Panc1 (cell line): Measurements from ENCODE around the gene BBS7. TPM values are rescaled to one million over a fixed set of nuclear protein-coding genes. Genes with fewer than 3 reads are reported as not detected.

ENCODE experiments used
- ATAC-seq: fragments of 200-7000 bp; cut with Tn5 transposase; 2 replicates; pipeline ENCODE4 v1.9.1; 2020; ENCODE audit warnings: mild to moderate bottlenecking, moderate library complexity
- BruUV-seq: library from RNA; stranded (reverse); fragments of 400-500 nt; replicated peaks from 2 replicates; lab custom pipeline; 2021; lab: Mats Ljungman, UMichigan
- CTCF ChIA-PET: fragments of 300-600 bp; sonication (Branson Sonifier 250); formaldehyde crosslinking; loops from one replicate; lab custom pipeline; 2022; ENCODE audit warnings: antibody characterized with exemption; lab: Charles Lee
- POLR2A ChIA-PET: fragments of 300-600 bp; sonication (Branson Sonifier 250); formaldehyde crosslinking; loops from one replicate; lab custom pipeline; 2022; ENCODE audit warnings: antibody characterized with exemption; lab: Charles Lee
- DNase-seq: peaks from one replicate; pipeline ENCODE4 v3.0.0-alpha.2; 2010; ENCODE audit warnings: low read depth, low spot score
- H3K27ac ChIP-seq: 2 replicates; pipeline ENCODE4 v1.5.1; 2011; ENCODE audit warnings: mild to moderate bottlenecking, low read length, inconsistent platforms
- H3K27me3 ChIP-seq: fragments of 200-500 bp; sonication (Bioruptor generic); 2 replicates; pipeline ENCODE4 v1.6.0; 2014; ENCODE audit warnings: low read length, inconsistent platforms; ENCODE audit not compliant: control insufficient read depth, insufficient read depth
- H3K36me3 ChIP-seq: fragments of 200-500 bp; sonication (Bioruptor generic); 2 replicates; pipeline ENCODE4 v1.5.1; 2014; ENCODE audit warnings: inconsistent platforms, mild to moderate bottlenecking, low read length, moderate library complexity; ENCODE audit not compliant: control insufficient read depth, insufficient read depth
- H3K4me1 ChIP-seq: 2 replicates; pipeline ENCODE4 v1.5.1; 2011; ENCODE audit warnings: inconsistent platforms, mild to moderate bottlenecking, low read length, moderate library complexity; ENCODE audit not compliant: control insufficient read depth, insufficient read depth
- H3K4me3 ChIP-seq, 2 experiments: 2 replicates each; pipeline ENCODE4 v1.5.1; 2011 to 2012; ENCODE audit warnings: low read depth in 2 of 2, low read length in 2 of 2, mild to moderate bottlenecking in 2 of 2, inconsistent platforms in 1 of 2, moderate library complexity in 1 of 2
- H3K9me3 ChIP-seq: fragments of 200-500 bp; sonication (Bioruptor generic); 2 replicates; pipeline ENCODE4 v1.5.1; 2014; ENCODE audit warnings: low read depth, mild to moderate bottlenecking, inconsistent platforms, low read length, moderate library complexity; ENCODE audit not compliant: control insufficient read depth, insufficient read depth
- CTCF ChIP-seq: fragments of 450-650 bp; IDR thresholded peaks from 2 replicates; pipeline ENCODE4 v1.5.1; 2017; ENCODE audit warnings: mild to moderate bottlenecking
- POLR2AphosphoS5 ChIP-seq: IDR thresholded peaks from 2 replicates; pipeline ENCODE4 v1.6.1; 2012; ENCODE audit warnings: mild to moderate bottlenecking, low read depth, low read length, moderate library complexity
- REST ChIP-seq, 2 experiments: IDR thresholded peaks; 2 replicates each; pipeline ENCODE4 v1.6.1; 2011 to 2012; ENCODE audit warnings: low read depth in 2 of 2, control low read depth in 1 of 2, low read length in 1 of 2, mild to moderate bottlenecking in 1 of 2, moderate library complexity in 1 of 2; ENCODE audit not compliant: insufficient read depth in 1 of 2
- SIN3A ChIP-seq: IDR thresholded peaks from 2 replicates; pipeline ENCODE4 v1.6.1; 2012; ENCODE audit warnings: low read depth, mild to moderate bottlenecking, low read length, moderate library complexity, borderline replicate concordance; ENCODE audit not compliant: insufficient read depth
- TCF7L2 ChIP-seq: IDR thresholded peaks from 2 replicates; pipeline ENCODE4 v1.6.1; 2011; ENCODE audit warnings: mild to moderate bottlenecking, low read depth, low read length, inconsistent platforms
- in situ Hi-C: cut with HindIII; loops from 2 replicates; pipeline ENCODE4 v1.10.0; 2016; ENCODE audit warnings: low sequenced_read_pairs, low pct_unique_long_range_greater_than_20kb
- intact Hi-C: fragments of 100-400 bp; cut with micrococcal nuclease; formaldehyde crosslinking; loops from one replicate; pipeline ENCODE4 v1.10.0; 2022; ENCODE audit not compliant: unreplicated experiment
- total RNA-seq: library from RNA; stranded (reverse); gene quantifications from one replicate; pipeline ENCODE4 v1.2.1, GENCODE V29; 2021; ENCODE audit not compliant: unreplicated experiment

BBS7 gene
- total RNA-seq, 1 experiment from 2014 or later: 9.1 TPM

- ATAC-seq (no peak), DNase-seq (no peak)
- H3K9me3 ChIP-seq: no peaks in the 10 kb centered on the region
- ChIA-PET CTCF (no interaction called here), POLR2A (no interaction called here)
- no peaks in the 10 kb centered on the region; the same call in 1 of the 2 replicates for H3K27me3 ChIP-seq
- intact Hi-C loops (no loop called here), in situ Hi-C loops (no loop called here)
- H3K36me3 ChIP-seq: no peaks in the 10 kb centered on the region
- no peak overlapping the region for H3K4me3 ChIP-seq
- H3K4me1 ChIP-seq: no peaks in the 10 kb centered on the region
- H3K27ac ChIP-seq: no peak overlapping the region
- no peak for TF ChIP-seq TCF7L2
- TF ChIP-seq CTCF: no peak
- TF ChIP-seq SIN3A: no peak
- no peak for TF ChIP-seq REST (IDR thresholded peaks at IDR 0.05; ENCODE audit: insufficient read depth in 1 of 2, low read depth in 2 of 2, low read length in 1 of 2)
- no peak for TF ChIP-seq POLR2AphosphoS5
- no TSS peak for BruUV-seq
Observed at GRCh38 chr4:121776610-121777401, 93.5 kb downstream of the BBS7 start.

Other genes starting within 250 kb of the BBS7 start
- 222 TPM for gene ANXA5, start 173.5 kb downstream of the BBS7 start, total RNA-seq
- gene SMIM43, start 105.3 kb downstream of the BBS7 start, total RNA-seq: not detected
- gene EXOSC9, start 69.2 kb downstream of the BBS7 start, total RNA-seq: 19.3 TPM
- 31.8 TPM for gene CCNA2, start 46.6 kb downstream of the BBS7 start, total RNA-seq
- 0.08 TPM for gene TRPC3, start 81.6 kb upstream of the BBS7 start, total RNA-seq